ENCODE measurements around the gene KCNJ6. TPM values are rescaled to one million over a fixed set of nuclear protein-coding genes. Genes with fewer than 3 reads are reported as not detected.

KCNJ6 gene, protein sequence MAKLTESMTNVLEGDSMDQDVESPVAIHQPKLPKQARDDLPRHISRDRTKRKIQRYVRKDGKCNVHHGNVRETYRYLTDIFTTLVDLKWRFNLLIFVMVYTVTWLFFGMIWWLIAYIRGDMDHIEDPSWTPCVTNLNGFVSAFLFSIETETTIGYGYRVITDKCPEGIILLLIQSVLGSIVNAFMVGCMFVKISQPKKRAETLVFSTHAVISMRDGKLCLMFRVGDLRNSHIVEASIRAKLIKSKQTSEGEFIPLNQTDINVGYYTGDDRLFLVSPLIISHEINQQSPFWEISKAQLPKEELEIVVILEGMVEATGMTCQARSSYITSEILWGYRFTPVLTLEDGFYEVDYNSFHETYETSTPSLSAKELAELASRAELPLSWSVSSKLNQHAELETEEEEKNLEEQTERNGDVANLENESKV
- under 0.01 and 0.24 TPM in 2 replicates for total RNA-seq

DNA sequence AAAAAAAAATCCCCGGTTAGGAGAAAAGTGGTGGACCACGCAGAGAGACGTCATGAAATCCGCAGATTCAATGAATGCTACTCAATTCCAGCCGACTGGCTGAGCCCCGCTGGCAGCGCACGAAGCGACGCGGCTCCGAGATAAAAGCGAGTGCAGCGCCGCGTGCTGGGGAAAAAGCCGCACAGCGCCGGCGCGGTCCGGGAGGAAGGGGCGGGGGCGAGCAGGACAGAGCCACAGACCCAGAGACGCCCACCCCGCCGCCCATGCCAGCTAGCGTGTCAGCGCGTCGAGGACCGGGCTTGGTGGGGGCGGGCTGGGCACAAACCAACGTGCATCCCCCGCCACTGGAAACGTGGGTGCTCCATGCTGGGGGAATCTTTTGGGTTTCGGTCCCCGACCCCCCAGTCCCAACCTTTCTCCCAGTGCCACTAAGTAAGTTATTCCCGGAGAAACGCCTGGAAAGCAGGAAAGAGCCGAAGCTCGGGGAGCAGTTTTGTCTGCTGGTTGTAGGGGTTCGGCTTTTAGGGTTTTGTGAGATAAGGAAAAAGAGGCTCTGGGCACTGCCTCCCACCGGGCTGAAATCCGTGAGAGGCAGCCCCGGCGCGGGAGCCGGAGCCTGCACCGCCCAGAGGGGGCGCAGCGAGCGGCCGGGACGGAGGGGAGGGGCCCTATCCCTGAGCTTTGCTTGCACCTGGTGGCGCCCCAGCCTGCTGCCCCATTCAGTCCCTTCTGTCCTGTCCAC lies at the start of gene KCNJ6:
Gene KCNJ6 (minus strand): TSS at position 148 of the 742 bp plus-strand sequence. CDS start 75,775 bp downstream, outside the sequence.

